HAP-1 (cell line): ENCODE data around the gene CHD9NB.
A peak's percentile ranks its signal among the peaks of the same experiment; 100 is the strongest.
"Not testable (repeated sequence)": the region's sequence is repeated elsewhere in the genome, so short reads cannot be mapped to it uniquely, and the experiment has no call there.

ENCODE experiments used
- DNase-seq, 2 experiments: peaks; one replicate each; pipeline ENCODE4 v3.0.0-alpha.2; 2016 to 2020; ENCODE audit warnings: low spot score in 2 of 2
- H3K27me3 ChIP-seq: fragments of 250-450 bp; sonication (Bioruptor Pico); 2 replicates; pipeline ENCODE4 v1.5.1; 2020; ENCODE audit warnings: low read depth, mild to moderate bottlenecking, moderate library complexity
- H3K36me3 ChIP-seq: fragments of 250-450 bp; sonication (Bioruptor Pico); replicated peaks from 2 replicates; pipeline ENCODE4 v1.5.1; 2020; ENCODE audit warnings: mild to moderate bottlenecking
- H3K4me1 ChIP-seq: fragments of 250-450 bp; sonication (Bioruptor Pico); 2 replicates; pipeline ENCODE4 v1.5.1; 2020; ENCODE audit warnings: mild to moderate bottlenecking
- H3K4me3 ChIP-seq: fragments of 250-450 bp; sonication (Bioruptor Pico); 2 replicates; pipeline ENCODE4 v1.5.1; 2020; ENCODE audit warnings: mild to moderate bottlenecking, moderate library complexity
- H3K9me3 ChIP-seq: fragments of 250-450 bp; sonication (Bioruptor Pico); 2 replicates; pipeline ENCODE4 v1.5.1; 2020; ENCODE audit warnings: mild to moderate bottlenecking, moderate library complexity
- in situ Hi-C: fragments of 300-500 bp; cut with MboI; formaldehyde crosslinking; loops from 3 replicates; pipeline ENCODE4 v1.14.3; 2020; ENCODE audit warnings: low sequenced_read_pairs, inconsistent platforms, mixed read lengths

The CHD9NB gene

GRCh38 chr16:53043428-53043831 is 9.3 kb downstream of the CHD9NB start:
- in situ Hi-C loops = no loop called here
- Histone ChIP-seq H3K9me3 (no peaks in the 10 kb centered on the region), H3K36me3 (no peaks in the 10 kb centered on the region), H3K4me3 (no peak overlapping the region), H3K4me1 (no peaks in the 10 kb centered on the region; the same call in 1 of the 2 replicates), H3K27me3 (peaks cover 18% of the 10 kb centered on the region)
- DNase-seq = no peak

GRCh38 chr16:53042235-53042701 is 10.4 kb downstream of the CHD9NB start:
- no peak overlapping the region for H3K4me3 ChIP-seq
- in situ Hi-C loops = no loop called here
- H3K36me3 ChIP-seq = no peaks in the 10 kb centered on the region
- H3K27me3 ChIP-seq = peaks cover 18% of the 10 kb centered on the region
- no peaks in the 10 kb centered on the region for H3K9me3 ChIP-seq
- no peaks in the 10 kb centered on the region; the same call in 1 of the 2 replicates for H3K4me1 ChIP-seq
- no peak for DNase-seq

GRCh38 chr16:53041320-53042051 is 11.2 kb downstream of the CHD9NB start:
- in situ Hi-C loops = no loop called here
- H3K27me3 ChIP-seq = peaks cover 18% of the 10 kb centered on the region
- no peaks in the 10 kb centered on the region for H3K36me3 ChIP-seq
- H3K9me3 ChIP-seq = no peaks in the 10 kb centered on the region
- H3K4me1 ChIP-seq = no peaks in the 10 kb centered on the region; the same call in 1 of the 2 replicates
- H3K4me3 ChIP-seq = no peak overlapping the region
- no peak for DNase-seq

GRCh38 chr16:53040788-53041187 is 11.9 kb downstream of the CHD9NB start:
- no peak for DNase-seq
- Histone ChIP-seq H3K36me3 (no peaks in the 10 kb centered on the region), H3K4me3 (no peak overlapping the region), H3K4me1 (no peaks in the 10 kb centered on the region; the same call in 1 of the 2 replicates), H3K27me3 (peaks cover 18% of the 10 kb centered on the region), H3K9me3 (no peaks in the 10 kb centered on the region)
- in situ Hi-C loops = no loop called here

DNA sequence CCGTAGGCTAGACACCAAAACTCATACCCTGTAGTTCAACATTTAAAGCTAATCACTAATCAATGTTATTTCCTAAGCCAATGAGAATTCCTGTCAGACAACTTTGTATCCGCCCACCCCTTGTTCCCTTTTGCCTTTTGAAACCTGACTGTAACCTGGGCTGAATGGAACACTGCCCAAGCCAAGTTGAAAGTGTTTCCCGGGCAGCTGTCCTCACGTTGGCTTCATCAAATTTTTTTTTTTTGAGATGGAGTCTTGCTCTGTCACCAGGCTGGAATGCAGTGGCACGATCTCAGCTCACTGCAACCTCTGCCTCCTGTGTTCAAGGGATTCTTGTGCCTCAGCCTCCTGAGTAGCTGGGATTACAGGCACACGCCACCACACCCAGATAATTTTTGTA is 16.0 kb downstream of the CHD9NB start:
- H3K36me3 ChIP-seq, H3K4me1 ChIP-seq, DNase-seq, H3K4me3 ChIP-seq, in situ Hi-C loops, H3K27me3 ChIP-seq, H3K9me3 ChIP-seq: not testable (repeated sequence)

DNA sequence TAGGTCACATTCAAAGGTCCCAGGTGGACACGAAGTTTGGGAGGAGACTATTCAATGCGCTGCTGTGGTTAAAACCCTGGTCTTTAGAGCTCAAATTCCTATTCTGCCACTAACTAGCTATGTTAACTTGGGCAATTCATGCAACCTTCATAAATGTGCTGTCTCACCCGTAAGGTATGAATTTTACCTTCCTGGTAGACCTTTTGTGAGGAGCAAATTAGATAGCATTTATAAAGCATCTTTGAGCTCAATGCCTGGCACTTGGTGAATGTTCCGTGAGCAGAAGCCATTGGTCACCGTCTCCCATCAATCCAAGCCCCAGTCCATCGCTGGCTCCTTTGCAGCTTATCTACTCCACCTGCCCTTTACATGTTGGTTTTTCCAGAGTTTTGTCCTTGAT is 16.6 kb downstream of the CHD9NB start:
- no peak overlapping the region for H3K4me3 ChIP-seq
- H3K4me1 ChIP-seq = peaks cover 8% of the 10 kb centered on the region
- H3K36me3 ChIP-seq = no peaks in the 10 kb centered on the region
- H3K9me3 ChIP-seq = 0 out of 2 replicates have a peak, but pooled peaks cover 4% of the 10 kb centered on the region
- no peak for DNase-seq
- in situ Hi-C loops = no loop called here
- H3K27me3 ChIP-seq = no peaks in the 10 kb centered on the region

DNA sequence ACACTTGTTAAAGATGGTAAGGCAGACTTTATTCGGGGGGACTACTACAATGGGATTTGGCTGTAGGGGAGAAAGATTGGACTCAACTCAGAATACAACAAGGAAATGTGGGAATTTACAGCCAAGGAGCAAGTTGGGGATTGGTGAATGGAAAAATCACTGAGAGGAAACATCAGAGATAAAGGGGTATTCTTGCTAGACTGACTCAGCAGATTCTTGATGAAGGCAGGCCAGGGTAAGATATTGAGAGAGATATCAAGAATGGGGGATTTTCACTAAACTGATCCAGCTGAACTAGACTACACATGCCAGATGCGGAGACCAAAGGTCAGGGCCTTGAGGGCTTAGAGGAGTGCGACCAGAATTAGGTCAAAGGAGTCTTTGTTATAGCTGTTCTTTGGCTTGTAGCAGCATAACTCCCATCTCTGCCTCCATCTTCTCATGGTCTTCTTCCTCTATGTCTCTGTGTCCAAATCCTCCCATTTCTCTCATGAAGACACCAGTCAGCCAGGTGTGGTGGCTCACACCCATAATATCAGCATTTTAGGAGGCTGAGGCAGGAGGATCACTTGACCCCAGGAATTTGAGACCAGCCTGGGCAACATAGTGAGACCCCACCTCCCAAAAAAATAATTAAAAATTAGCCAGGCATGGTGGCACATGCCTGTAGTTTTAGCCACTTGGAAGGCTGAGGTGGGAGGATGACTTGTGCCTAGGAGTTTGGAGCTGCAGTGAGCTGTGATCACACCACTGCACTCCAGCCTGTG is 17.3 kb downstream of the CHD9NB start:
- no peak for DNase-seq
- Histone ChIP-seq H3K4me3 (no peak overlapping the region), H3K36me3 (no peaks in the 10 kb centered on the region), H3K9me3 (0 out of 2 replicates have a peak, but pooled peaks cover 4% of the 10 kb centered on the region), H3K4me1 (peaks cover 11% of the 10 kb centered on the region), H3K27me3 (no peaks in the 10 kb centered on the region)
- in situ Hi-C loops = no loop called here

GRCh38 chr16:53034306-53034705 is 18.4 kb downstream of the CHD9NB start:
- DNase-seq = no peak
- in situ Hi-C loops = no loop called here

DNA sequence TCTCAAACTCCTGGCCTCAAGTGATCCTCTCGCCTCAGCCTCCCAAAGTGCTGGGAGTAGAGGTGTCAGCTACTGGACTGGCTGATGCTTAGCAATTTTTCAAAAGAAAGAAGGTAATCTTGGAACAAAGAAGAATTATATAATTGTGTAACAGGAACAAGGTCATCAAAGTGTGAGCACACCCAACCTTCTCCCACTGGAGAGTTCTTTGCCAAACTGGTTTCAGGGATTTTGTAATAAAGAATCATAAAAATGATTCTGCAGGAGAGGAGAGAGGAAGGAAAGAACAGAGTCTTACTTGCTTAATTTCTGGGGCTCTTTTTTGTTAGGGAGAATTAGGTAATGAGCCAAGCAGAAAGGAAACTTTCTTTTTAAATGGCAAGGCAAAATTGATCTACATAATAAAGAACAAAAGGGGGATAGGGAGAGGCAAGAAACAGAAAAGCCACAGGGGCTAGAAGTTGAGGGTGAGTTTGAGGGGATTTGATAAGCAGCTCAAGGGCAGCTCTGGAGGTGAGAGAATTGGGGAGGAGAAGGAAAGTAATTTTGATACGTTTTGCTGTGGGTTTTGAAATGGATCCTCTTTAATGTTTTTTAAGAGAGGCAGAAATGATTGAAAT is 21.3 kb downstream of the CHD9NB start:
- in situ Hi-C loops = no loop called here

More at GRCh38 chr16:53034306-53034705, 18.4 kb downstream of the CHD9NB start:
- no peaks in the 10 kb centered on the region for H3K36me3 ChIP-seq
- peaks cover 11% of the 10 kb centered on the region for H3K4me1 ChIP-seq
- no peak overlapping the region for H3K4me3 ChIP-seq
- 0 out of 2 replicates have a peak, but pooled peaks cover 4% of the 10 kb centered on the region for H3K9me3 ChIP-seq
- H3K27me3 ChIP-seq = no peaks in the 10 kb centered on the region

GRCh38 chr16:53029971-53030370 is 22.7 kb downstream of the CHD9NB start:
- Histone ChIP-seq H3K4me1 (peaks cover 11% of the 10 kb centered on the region), H3K9me3 (0 out of 2 replicates have a peak, but pooled peaks cover 4% of the 10 kb centered on the region), H3K36me3 (no peaks in the 10 kb centered on the region), H3K27me3 (no peaks in the 10 kb centered on the region), H3K4me3 (no peak overlapping the region)
- no peak for DNase-seq
- in situ Hi-C loops = loop anchor here (10.0 kb wide), 1 partner anchor 965 kb away; no protein-coding TSS in a partner anchor

More for the DNA sequence above, 21.3 kb downstream of the CHD9NB start:
- Histone ChIP-seq H3K4me3 (no peak overlapping the region), H3K9me3 (0 out of 2 replicates have a peak, but pooled peaks cover 4% of the 10 kb centered on the region), H3K36me3 (no peaks in the 10 kb centered on the region), H3K4me1 (peaks cover 11% of the 10 kb centered on the region), H3K27me3 (no peaks in the 10 kb centered on the region)
- peak; percentile 43 to 88 for DNase-seq

GRCh38 chr16:53024045-53024444 is 28.7 kb downstream of the CHD9NB start:
- Histone ChIP-seq H3K4me3 (no peak overlapping the region), H3K36me3 (no peaks in the 10 kb centered on the region), H3K9me3 (no peaks in the 10 kb centered on the region), H3K27me3 (no peaks in the 10 kb centered on the region), H3K4me1 (peaks cover under 1% of the 10 kb centered on the region; the same call in 1 of the 2 replicates)
- in situ Hi-C loops = loop anchor here (10.0 to 25.0 kb wide), 2 partner anchors 837 to 959 kb away; no protein-coding TSS in a partner anchor
- DNase-seq = no peak

- no peaks in the 10 kb centered on the region for H3K9me3 ChIP-seq
- H3K27me3 ChIP-seq = no peaks in the 10 kb centered on the region
- in situ Hi-C loops = loop anchor here (10.0 to 25.0 kb wide), 2 partner anchors 835 to 958 kb away; no protein-coding TSS in a partner anchor
- H3K36me3 ChIP-seq = no peaks in the 10 kb centered on the region
- H3K4me3 ChIP-seq = no peak overlapping the region
- peaks cover 6% of the 10 kb centered on the region; the same call in 1 of the 2 replicates for H3K4me1 ChIP-seq
- DNase-seq = peak; percentile 76 to 82
These were observed 30.3 kb downstream of the CHD9NB start for GRCh38 chr16:53022374-53022773.

DNA sequence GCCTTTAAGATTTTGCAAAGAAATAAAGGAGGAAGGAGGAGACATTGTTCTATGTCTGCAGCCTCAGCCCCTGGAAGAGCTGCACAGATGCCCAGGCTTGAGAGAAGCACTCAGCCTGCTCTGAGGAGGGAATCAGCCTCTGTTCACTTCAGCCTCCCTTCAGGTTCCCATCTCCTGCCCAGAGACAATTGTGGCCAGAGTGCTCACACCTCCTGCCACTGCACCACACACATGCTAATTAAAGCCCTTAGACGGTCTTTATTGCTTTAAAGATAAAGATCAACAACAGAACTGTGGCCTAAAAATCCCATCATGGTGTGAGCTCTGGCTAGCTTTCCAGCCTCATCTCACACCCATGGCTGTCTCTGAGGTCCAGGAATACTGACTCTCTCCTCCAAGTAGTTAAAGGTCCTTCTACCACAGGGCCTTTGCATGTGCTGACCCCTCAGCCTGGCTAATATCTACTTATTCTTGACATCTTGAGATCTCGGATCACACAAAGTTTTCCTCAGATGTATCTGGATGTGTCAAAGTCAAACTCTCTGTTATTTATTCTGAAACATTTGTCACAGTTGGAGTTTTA is 33.8 kb downstream of the CHD9NB start:
- H3K36me3 ChIP-seq = no peaks in the 10 kb centered on the region
- 0 out of 2 replicates have a peak, but pooled peaks cover 1% of the 10 kb centered on the region for H3K27me3 ChIP-seq
- H3K4me1 ChIP-seq = peaks cover 6% of the 10 kb centered on the region; the same call in 1 of the 2 replicates
- H3K4me3 ChIP-seq = no peak overlapping the region
- H3K9me3 ChIP-seq = no peaks in the 10 kb centered on the region
- in situ Hi-C loops = loop anchor here (25.0 kb wide), 1 partner anchor 832 kb away; no protein-coding TSS in a partner anchor
- peak; percentile 32 to 41 for DNase-seq
